ENCODE data around the gene FREM2. TPM values are rescaled to one million over a fixed set of nuclear protein-coding genes. Genes with fewer than 3 reads are reported as not detected.

FREM2 gene
- total and polyA plus RNA-seq, 2 donors (not counting 3 experiments of a cell fraction or from before 2014, with no cell fraction given): under 0.01 TPM; not detected in 1

DNA sequence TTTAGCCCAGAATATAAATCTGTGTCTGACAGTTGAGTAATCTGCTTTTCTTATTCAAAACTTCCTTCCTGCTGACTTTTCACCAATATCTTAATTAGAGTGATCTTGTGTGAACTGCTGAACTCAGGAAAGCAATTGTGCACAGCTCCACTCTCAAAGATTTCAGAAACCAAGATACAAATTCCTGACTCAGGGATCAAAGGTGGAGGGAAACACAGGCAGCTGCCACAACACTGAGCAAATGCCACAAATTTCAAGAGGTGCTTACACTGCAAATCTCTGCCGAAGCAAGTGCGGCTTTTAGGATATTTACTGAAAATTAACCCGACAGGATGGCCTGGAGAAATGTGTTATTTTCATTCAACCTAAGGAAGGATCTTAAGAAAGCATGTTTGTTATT is 192.4 kb downstream of the FREM2 start:
- ChIA-PET POLR2A (no interaction called here), CTCF (interaction anchor here (0.9 to 1.6 kb wide), 5 partner anchors 8 to 36 kb away, joined by 3 to 5 read pairs (median 4); no protein-coding TSS in a partner anchor)
- TF ChIP-seq, protein P1, sequence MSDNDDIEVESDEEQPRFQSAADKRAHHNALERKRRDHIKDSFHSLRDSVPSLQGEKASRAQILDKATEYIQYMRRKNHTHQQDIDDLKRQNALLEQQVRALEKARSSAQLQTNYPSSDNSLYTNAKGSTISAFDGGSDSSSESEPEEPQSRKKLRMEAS (IDR thresholded peaks at IDR 0.05; ENCODE audit: insufficient read depth, insufficient read length): no peak
- TF ChIP-seq FOS (IDR thresholded peaks at IDR 0.05; ENCODE audit: borderline replicate concordance, insufficient read depth, low read length) (peak; percentile 44), GATA2 (IDR thresholded peaks at IDR 0.05; ENCODE audit: insufficient read depth, insufficient read length, low read depth, low read length) (peak; percentile 42)
- H3K79me2 ChIP-seq (ENCODE audit: control insufficient read depth, insufficient read depth, low read length): no peaks in the 10 kb centered on the region
- H3K27ac ChIP-seq (ENCODE audit: insufficient read depth, low read depth, low read length): no peak overlapping the region
- H3K36me3 ChIP-seq (ENCODE audit: control insufficient read depth in 2 of 2, extremely low read depth in 1 of 2, insufficient read depth in 2 of 2, low read length in 2 of 2): no peaks in the 10 kb centered on the region
- intact Hi-C loops (cut with micrococcal nuclease) (no loop called here), dilution Hi-C loops (cut with MboI; ENCODE audit: extremely low pct_ligation_motif_present, low sequenced_read_pairs) (no loop called here)
- FAIRE-seq: peak; percentile 75
- no peaks in the 10 kb centered on the region for H4K20me1 ChIP-seq (replicated peaks; ENCODE audit: control insufficient read depth, extremely low read depth, insufficient read depth, low read length)
- H3K27me3 ChIP-seq (ENCODE audit: control insufficient read depth in 2 of 2, insufficient read depth in 2 of 2, low read length in 2 of 2): peaks cover 13 to 21% of the 10 kb centered on the region in 2 experiments
- H2AFZ ChIP-seq (ENCODE audit: low read depth, low read length): no peak overlapping the region
- H3K4me1 ChIP-seq (ENCODE audit: control insufficient read depth, extremely low read depth, insufficient read depth, low read length): peaks cover 2% of the 10 kb centered on the region
- no peak overlapping the region for H3K9ac ChIP-seq (replicated peaks; ENCODE audit: extremely low read depth, insufficient read depth, low read length)
- no peaks in the 10 kb centered on the region for H3K9me1 ChIP-seq (replicated peaks; ENCODE audit: control insufficient read depth, extremely low read depth, insufficient read depth, low read length)
- peak; percentile 77 for DNase-seq (ENCODE audit: low read depth, low spot score)
- no peaks in the 10 kb centered on the region for H3K9me3 ChIP-seq (replicated peaks; ENCODE audit: control insufficient read depth, insufficient read depth, low read length)
- no peak overlapping the region for H3K4me2 ChIP-seq (ENCODE audit: insufficient read depth, low read length)
- BruUV-seq (replicated peaks): no TSS peak
- no peak overlapping the region for H3K4me3 ChIP-seq (replicated peaks in 1 of 3; ENCODE audit: insufficient read depth in 1 of 3, low read depth in 1 of 3, low read length in 3 of 3)

DNA sequence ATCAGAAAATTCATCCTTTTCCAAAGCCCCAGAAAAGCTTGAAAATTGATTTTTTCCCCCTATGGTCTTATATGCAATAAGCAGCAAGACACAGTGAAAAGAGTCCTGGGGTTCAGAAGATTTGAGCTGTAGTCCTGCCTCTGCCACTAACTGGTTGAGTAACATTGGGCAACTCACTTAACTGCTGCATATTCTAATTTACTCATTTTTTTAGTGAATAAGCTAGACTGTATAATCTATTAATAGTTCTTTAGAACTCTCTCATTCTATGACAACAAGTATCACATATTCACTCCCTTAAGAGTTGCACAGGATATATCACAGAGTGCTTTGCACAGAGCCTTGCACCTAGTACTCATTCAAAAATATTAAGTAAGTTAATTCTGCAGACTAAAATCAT is 192.9 kb downstream of the FREM2 start:
- Histone ChIP-seq H3K9me1 (replicated peaks; ENCODE audit: control insufficient read depth, extremely low read depth, insufficient read depth, low read length) (no peaks in the 10 kb centered on the region), H3K27ac (ENCODE audit: insufficient read depth, low read depth, low read length) (no peak overlapping the region), H3K9me3 (replicated peaks; ENCODE audit: control insufficient read depth, insufficient read depth, low read length) (no peaks in the 10 kb centered on the region), H3K27me3 (ENCODE audit: control insufficient read depth in 2 of 2, insufficient read depth in 2 of 2, low read length in 2 of 2) (peaks cover 12 to 26% of the 10 kb centered on the region in 2 experiments), H3K4me1 (ENCODE audit: control insufficient read depth, extremely low read depth, insufficient read depth, low read length) (peaks cover 2% of the 10 kb centered on the region), H3K4me3 (replicated peaks in 1 of 3; ENCODE audit: insufficient read depth in 1 of 3, low read depth in 1 of 3, low read length in 3 of 3) (no peak overlapping the region), H3K79me2 (ENCODE audit: control insufficient read depth, insufficient read depth, low read length) (no peaks in the 10 kb centered on the region), H3K9ac (replicated peaks; ENCODE audit: extremely low read depth, insufficient read depth, low read length) (no peak overlapping the region), H3K4me2 (ENCODE audit: insufficient read depth, low read length) (no peak overlapping the region), H3K36me3 (ENCODE audit: control insufficient read depth in 2 of 2, extremely low read depth in 1 of 2, insufficient read depth in 2 of 2, low read length in 2 of 2) (no peaks in the 10 kb centered on the region), H2AFZ (ENCODE audit: low read depth, low read length) (no peak overlapping the region), H4K20me1 (replicated peaks; ENCODE audit: control insufficient read depth, extremely low read depth, insufficient read depth, low read length) (no peaks in the 10 kb centered on the region)
- no peak for TF ChIP-seq FOS (IDR thresholded peaks at IDR 0.05; ENCODE audit: borderline replicate concordance, insufficient read depth, low read length)
- TF ChIP-seq, protein P2, sequence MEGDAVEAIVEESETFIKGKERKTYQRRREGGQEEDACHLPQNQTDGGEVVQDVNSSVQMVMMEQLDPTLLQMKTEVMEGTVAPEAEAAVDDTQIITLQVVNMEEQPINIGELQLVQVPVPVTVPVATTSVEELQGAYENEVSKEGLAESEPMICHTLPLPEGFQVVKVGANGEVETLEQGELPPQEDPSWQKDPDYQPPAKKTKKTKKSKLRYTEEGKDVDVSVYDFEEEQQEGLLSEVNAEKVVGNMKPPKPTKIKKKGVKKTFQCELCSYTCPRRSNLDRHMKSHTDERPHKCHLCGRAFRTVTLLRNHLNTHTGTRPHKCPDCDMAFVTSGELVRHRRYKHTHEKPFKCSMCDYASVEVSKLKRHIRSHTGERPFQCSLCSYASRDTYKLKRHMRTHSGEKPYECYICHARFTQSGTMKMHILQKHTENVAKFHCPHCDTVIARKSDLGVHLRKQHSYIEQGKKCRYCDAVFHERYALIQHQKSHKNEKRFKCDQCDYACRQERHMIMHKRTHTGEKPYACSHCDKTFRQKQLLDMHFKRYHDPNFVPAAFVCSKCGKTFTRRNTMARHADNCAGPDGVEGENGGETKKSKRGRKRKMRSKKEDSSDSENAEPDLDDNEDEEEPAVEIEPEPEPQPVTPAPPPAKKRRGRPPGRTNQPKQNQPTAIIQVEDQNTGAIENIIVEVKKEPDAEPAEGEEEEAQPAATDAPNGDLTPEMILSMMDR (IDR thresholded peaks at IDR 0.05; ENCODE audit: extremely low read depth in 1 of 2, insufficient read depth in 1 of 2, low read depth in 1 of 2, low read length in 2 of 2): no peak
- dilution Hi-C loops (cut with MboI; ENCODE audit: extremely low pct_ligation_motif_present, low sequenced_read_pairs): no loop called here
- POLR2A ChIA-PET: no interaction called here
- BruUV-seq (replicated peaks): no TSS peak
- FAIRE-seq: no peak
- intact Hi-C loops (cut with micrococcal nuclease): no loop called here
- no peak for DNase-seq (ENCODE audit: low read depth, low spot score)
- CTCF ChIA-PET: interaction anchor here (0.9 to 1.1 kb wide), 4 partner anchors 9 to 35 kb away, joined by 3 to 4 read pairs (median 4); no protein-coding TSS in a partner anchor

All from endothelial cell of umbilical vein (primary cell).